Inflammatory macrophage (primary cell): ENCODE data around the gene COQ10A.
"Not testable (repeated sequence)": the region's sequence is repeated elsewhere in the genome, so short reads cannot be mapped to it uniquely, and the experiment has no call there.

Experiments used
- DNase-seq, 2 donors: peaks; one replicate each; pipeline ENCODE4 v3.0.0-alpha.2; 2020 to 2022

Gene COQ10A

DNA sequence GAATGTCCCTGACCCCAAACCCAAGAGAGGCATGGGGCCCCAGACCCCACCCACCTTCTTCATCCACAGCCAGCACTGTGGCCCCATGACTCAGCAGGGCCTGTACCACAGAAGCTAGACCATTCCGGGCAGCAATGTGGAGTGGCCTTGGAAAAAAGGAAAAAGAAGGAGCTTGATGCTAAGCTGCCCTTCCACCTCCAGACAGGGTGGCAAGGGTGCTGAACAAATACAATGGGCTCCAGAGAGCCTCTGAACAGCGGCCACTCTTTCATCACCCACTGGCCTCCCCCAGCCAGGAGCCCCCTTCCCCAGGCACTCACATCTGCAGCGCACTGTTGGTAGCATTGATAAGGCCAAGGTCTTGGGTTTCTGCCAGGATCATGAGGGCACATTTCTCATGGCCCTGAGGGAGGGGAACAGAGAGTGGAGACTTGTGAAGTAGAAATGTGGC lies 23.0 kb upstream of the COQ10A start:
- DNase-seq = no peak

DNA sequence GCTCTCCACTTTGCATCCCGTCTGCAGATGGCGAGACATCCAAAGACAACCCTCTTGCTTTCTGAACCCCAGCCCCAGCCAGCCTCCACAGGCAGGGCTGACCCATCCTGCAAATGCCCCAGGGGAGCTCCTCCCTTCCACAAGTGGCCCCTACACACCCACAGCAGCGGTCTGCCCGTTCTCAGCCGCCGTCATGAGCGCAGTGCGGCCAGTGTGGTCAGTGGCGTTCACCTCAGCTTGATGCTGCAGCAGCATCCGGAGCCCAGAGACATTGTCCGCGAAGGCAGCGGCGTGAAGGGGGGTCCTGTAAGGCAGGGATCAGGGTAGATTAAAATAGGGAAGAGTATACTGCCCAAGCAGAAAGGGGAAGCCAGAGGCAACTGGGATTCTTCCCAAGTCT lies 22.2 kb upstream of the COQ10A start:
- DNase-seq = no peak

DNA sequence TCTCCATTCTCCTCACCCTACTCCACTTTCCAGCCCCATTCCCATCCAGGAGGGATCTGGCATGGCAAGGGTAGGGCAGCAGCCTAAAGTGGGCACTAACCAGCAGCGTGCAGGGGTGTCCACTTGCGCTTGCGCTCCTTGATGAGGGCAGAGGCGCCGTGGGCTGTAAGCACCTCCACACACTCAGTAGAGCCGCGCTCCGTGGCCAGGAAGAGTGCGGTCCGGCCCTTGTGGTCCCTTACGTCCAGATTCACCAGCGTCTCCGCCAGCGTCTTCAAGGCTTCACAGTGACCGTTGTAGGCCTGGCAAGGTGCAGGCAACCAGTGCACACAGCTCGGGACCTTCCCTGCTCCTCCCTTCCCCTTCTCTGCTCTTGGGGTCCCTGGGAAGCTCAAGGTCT lies 18.8 kb upstream of the COQ10A start:
- DNase-seq = no peak

DNA sequence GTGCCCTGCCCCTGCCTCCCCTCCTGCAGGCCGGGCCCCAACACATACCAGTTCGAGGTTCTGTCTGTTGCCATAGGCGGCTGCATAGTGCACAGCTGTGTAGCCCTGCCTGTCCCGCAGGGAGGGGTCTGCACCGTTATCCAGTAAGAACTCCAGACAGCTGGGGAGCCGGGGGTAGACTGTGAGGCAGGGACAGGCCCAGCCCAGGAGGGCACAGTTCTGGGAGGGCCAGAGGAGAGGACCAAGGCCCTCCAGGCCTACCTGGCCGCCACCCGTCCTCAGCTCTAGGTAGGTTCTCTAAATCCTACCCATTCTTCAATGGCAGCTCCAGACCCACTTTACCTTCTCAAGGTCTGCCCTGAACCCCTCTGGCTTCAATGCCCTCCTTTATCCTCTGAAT lies 18.0 kb upstream of the COQ10A start:
- no peak for DNase-seq

DNA sequence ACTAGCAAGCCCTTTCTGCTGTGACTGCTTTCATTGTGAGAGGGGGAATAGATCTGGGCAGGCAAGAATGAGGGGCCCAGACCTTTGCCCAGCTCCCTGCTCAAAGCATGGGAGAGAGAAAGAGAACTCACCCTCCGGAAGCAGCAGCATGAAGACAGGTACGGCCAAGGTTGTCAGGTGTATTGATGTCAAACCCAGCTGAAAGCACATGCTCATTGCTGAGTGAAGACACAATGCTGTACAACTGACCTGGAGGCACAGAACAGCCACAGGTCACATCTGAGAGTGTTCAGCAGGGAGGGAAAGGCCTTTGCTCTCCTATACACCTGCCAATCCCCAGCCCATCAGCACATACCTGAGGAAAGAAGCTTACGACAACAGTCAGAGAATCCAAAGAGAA lies 14.1 kb upstream of the COQ10A start:
- no peak for DNase-seq

DNA sequence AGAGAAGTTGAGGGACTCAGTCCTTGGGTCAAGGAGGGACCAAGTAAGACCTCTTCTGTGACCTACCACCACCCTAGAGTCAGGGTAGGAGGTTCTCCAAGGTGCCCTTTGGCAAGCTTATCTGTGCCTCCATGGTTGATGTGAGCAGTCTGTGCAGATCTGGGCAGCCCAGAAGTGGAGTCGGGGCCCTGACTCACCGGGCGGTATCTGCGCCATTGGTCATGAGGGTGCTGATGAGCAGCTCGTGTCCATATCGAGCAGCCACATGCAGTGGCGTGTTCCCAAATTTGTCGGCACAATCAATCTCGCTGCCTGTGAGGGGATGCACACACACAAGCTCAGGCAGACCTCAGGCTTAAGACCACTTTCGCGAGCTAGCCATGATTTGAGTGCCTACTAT lies 13.7 kb upstream of the COQ10A start:
- DNase-seq = no peak

DNA sequence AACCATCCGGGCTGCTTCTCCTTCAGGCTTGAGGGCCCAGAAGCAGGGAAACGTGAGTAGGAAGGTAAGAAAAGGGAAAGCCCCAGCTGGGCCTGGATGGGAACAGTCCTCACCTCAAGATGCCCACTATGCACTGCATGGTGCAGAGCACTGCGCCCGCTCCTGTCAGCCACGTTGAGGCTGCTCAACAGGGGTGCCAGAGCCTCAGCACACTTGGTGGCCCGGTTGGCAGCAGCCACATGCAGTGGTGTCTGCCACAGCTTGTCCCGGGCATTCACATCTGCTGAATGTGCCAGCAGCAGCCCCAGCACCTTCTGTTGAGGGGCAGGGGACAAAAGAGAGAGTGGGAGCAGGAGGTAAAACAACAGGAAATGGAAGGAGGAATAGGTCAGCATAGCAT lies 11.1 kb upstream of the COQ10A start:
- DNase-seq = no peak

DNA sequence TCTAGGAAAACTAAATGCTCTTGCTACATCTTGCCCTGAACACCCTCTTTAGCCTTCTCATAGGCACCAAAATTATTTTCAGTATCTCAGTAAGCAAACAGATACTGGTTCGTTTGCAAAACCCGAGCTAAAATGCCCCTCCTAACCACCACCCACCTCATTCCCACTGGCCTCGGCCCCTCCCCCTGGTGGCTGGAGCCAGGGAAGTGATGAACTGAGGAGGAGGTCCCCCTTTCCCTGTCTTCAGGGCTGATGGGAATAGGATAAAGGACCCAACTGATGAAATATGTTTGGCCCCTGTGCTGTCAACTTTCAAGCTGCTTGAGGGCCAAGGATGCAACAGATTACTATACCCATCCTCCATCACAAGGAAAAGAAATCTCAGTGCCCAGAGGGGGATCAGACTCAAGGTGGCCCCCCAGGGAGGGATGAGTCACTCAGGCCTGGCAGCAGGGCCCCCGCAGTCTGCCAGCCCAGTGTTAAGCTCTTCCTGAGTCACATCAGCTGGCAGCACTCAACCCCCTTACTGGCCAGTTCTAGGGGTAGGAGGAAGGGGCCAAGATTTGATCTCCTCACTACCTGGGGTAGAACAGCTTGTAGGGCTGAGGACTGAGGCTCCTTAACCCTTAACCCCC lies 10.3 kb upstream of the COQ10A start:
- no peak for DNase-seq

DNA sequence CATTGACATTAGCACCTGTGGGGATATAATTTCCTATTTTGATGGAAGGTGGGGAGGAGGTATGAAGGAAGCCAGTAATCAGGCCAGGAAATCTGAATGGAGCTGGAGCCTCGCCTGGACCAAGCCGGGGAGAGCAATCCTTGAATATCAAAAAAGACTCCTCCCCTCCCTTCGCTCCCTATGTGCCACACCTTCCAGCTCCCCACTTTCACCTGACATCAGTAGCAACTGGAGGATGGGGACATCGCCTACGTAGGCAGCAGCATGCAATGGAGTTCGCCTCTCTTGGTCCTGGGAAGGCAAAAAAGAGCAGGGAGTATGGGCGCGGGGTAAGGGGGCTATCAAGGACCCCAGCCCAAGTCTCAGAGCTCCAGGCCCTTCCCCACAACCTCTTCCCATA lies 9.7 kb upstream of the COQ10A start:
- DNase-seq = no peak

DNA sequence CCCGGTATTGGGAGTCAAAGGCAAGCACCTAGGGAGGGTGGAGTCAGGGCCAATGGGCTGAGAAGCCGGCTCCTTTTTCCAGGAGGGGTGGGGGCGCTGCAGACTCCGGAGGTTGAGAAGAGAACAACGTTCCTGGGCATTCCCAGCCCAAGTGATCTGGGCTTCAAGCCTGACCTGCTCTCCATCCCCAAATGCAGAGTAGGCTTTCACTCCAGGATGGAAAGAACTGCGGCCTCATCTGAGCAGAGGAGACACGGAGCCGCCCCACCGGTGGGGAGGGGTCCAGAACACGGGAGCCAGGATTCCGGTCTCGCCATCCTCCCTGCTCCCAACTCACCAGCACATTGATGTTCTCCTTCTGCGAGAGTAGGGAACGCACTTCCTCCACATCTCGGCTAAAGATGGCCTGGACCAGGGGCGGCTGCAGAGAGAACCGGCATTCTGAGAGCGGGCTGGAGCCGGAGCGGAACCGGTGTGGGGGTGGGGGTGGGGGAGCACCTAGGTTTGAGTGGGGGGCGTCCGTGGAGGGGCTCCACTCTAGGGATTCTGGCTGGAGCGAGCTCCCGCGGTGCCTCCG lies 9.2 kb upstream of the COQ10A start:
- peak in 1 of 2 donors; percentile 9 for DNase-seq

DNA sequence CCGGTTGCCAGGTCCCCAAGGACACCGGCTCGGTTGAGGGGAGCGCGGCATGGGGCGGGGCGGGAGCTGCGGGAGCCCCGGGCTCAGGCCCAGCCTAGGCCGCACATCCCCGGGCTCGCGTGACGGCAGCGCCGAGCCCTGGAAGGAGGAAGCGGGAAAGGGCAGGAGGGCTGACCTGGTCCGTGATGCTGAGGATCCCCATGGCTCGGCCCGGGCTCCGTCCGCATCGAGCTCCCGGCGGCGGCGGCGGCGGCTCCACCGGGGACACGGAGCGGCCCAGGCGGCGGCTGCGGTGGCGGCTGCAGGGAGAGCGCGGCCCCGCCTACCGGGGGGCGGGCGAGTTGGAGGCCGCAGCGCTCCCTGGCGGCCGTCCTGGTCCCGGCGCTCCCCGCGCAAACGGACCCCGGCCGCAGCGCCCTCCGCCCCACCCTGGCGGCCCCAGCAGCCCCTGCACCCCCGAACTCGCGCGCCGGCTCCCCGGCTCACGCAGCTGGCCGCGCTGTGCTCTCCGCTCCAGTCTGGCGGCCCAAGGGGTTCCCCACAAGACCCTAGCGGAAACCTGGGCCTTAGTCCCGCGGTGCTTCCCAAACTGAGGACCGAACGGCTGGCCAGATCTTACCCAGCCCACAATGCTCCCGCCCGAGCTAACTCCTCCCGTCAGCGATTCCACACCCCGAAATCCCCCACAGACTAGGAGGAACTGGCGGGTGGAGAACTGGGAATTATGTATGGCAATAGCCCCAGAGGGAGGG lies 8.5 kb upstream of the COQ10A start, which contains the start of gene ANKRD52:
Gene ANKRD52 (minus strand): TSS at position 317 of the 752 bp plus-strand sequence. CDS start 115 bp downstream, at position 202.
- peak; percentile 70 to 78 for DNase-seq

DNA sequence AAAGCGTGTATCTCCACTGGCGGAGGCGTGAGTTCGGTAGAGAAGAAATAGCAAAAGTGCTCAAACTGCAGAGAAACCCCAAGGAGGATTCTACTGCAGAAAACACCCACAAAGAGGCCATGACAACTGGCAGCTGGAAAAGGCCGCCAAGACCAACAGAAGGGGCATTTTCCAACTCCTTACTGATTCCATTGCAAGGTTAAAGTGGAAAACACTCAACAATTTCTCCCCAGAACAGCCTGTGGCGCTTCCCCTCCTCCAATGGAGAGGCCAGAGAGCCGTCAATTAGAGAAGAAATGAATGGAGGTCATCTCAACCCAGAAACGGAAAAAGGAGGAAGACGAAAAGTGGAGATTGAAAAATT lies 7.9 kb upstream of the COQ10A start:
- DNase-seq = no peak

DNA sequence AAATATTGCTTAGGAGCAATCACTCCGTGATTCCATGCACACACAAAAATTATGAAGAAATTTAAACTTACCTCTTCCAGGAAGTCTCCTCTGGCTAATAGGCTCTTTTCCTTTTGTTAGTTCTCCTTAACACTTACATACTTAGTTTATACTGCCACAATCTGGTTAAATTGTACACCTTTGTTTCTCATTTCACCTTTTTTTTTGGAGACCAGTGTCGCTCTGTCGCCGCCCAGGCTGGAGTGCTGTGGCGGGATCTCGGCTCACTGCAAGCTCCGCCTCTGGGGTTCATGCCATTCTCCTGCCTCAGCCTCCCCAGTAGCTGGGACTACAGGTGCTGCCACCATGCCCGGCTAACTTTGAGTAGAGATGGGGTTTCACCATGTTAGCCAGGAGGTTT lies 6.4 kb upstream of the COQ10A start:
- DNase-seq = no peak

DNA sequence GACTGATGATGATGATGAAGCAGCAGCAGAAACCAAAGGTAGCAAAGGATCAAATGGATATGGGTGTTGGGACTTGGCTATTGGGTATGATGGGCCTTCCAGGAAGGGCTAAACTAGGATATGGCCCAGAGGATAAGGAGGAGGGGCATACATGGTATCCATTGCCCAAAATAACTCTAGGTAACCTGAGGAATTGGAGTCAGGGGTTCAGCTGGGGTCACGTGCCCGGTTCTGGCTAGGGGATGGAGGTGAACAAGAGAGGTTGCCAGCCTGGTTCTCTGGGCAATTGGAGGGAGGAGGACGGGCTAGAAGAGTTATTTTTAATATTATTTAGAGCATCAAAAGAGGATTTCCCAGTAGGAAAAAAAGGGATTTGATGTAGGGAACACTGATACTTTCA lies 5.8 kb upstream of the COQ10A start:
- DNase-seq = no peak

DNA sequence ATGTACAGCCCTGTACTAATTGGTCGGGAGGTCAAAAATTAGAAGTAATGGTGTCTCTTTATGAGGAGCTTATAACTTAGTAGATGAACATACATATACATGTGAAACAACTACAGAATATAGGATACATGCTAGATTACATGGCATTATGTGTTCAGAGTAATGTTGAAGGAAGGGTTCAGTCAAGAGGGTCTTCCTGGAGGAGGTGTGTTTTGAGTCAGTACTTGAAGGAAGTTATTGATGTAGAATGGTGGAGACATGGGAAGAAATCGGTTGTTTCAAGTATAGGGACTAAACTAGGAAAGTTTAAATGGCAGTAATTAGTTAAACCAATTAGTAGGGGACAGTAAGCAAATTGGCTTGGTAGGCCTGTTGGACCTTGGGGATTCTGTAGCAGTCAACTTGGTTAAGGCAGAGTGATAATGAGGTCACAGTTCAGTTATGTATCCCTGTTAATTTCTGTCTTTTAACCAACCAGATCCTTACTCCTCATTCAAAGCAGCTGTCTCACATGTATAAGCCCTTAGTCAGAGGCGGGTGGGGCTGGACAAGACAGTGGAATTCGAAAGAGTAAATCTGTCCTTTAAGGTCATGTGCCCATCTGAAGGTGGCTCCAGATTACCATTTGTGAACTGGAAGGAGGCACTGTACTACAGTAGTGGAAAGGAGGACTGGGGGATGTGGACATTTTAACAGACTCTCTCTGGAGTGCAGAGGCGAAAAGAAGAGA lies 5.1 kb upstream of the COQ10A start:
- no peak for DNase-seq

DNA sequence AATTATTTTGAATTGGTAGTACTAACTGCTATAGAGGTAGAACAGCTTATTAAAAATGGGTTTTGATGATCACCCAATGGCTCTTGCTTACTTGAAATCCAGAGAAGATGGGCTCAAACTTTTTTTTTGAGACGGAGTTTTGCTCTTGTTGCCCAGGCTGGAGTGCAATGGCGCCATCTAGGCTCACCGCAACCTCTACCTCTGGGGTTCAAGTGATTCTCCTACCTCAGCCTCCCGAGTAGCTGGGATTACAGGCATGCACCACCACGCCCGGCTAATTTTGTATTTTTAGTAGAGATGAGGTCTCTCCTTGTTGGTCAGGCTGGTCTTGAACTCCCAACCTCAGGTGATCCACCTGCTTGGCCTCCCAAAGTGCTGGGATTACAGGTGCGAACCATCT lies 3.8 kb upstream of the COQ10A start:
- DNase-seq = not testable (repeated sequence)

DNA sequence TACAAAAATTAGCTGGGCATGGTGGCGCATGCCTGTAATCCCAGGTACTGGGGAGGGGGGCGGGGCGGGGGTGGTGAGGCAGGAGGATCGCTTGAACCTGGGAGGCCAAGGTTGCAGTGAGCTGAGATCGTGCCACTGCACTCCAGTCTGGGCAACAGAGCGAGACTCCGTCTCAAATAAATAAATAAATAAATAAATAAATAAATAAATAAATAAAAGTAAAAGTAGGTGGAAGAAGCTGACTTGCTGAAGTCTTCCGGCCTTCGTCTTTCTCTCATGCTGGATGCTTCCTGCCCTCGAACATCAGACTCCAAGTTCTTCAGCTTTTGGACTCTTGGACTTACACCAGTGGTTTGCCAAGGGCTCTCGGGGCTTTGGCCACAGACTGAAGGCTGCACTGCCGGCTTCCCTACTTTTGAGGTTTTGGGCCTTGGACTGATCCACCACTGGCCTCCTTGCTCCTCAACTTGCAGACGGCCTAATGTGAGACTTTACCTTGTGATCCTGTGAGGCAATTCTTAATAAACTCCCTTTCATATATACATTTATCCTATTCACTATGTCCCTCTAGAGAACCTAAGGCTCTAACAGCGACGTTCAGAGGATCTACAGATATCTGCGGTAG lies 562 bp upstream of the COQ10A start:
- DNase-seq = not testable (repeated sequence)

DNA sequence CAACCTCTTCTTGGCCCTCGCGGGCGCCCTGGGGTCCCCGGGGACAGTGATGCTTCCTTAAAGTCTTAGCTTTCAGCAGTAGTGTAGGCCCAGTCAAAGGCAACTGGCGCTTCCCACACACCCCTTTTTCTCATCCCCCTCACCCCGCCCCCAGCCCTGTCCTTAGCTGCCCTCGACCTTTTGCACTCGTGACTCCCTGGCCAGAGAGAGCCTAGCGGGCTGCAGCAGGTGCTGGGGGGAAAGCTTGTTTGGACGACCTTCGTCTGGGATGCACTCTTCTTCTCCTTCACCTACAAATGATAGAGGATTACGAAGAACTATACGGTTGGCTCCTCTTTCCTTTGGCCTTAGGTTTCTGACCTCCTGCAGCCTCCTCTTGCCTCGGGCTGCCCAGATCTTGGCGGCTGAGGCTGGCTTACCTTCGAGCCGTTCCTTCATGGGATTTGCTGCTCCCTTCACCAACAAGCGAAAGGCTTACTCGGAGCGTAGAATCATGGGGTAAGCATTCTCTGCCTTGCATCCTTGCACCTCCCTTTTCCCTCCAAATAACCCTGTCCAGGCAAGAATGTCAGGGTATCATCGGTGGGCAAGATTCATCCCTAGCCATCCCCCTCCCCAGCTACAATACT lies 815 bp downstream of the COQ10A start:
- no peak for DNase-seq

DNA sequence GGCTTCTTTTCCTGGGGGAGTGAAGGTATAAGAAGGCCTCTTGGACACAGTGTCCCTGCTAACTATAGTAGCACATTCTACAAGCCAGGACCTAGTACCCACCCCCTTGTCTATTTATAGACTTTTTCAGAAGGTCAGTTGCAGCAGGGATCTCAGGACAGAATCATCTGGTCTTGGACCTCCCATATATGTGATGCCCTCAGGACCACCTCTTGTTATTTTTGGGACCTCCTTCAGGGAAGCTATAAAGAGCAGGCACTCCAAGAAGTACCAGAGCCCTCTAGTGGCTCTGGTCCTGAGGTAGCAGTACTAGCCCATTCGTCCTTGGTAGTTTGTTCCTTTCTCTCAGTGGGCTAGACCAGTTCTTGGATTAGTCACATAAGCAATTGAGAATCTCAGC lies 4.3 kb downstream of the COQ10A start:
- DNase-seq = no peak

DNA sequence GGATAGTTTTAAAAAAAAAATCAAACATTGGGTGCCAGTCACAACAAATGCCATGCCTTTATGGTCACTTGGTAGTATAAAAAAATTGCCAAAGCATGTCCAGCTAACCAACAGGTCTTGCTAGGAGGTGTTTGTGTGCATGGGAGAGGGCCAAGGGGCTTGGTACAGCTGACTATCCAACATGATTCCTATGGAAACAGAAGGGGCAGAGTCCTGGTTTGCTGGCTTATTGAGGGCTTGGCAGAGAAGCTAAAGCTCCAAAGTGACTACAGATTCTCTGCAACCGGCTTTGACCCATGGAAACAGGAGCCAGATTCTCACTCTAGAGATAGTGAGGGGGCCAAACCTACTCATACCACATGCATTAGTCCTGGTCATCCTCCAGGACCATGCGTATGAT lies 5.7 kb downstream of the COQ10A start:
- not testable (repeated sequence) for DNase-seq

DNA sequence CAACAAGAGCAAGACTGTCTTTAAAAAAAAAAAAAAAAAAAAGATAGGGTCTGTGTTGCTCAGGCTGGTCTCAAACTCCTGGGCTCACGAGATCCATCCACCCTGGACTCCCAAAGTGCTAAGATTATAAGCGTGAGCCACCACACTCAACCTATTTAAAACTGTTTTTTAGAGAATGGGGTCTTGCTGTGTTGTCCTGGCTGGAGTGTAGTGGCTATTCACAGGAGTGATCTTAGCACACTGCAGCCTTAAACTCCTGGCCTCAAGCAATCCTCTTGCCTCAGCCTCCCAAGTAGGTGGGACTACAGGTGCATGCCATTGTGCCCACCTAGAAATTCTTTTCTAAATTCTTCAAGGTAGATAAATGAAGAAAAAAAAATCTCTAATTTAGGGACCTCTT lies 7.6 kb downstream of the COQ10A start:
- DNase-seq = no peak

DNA sequence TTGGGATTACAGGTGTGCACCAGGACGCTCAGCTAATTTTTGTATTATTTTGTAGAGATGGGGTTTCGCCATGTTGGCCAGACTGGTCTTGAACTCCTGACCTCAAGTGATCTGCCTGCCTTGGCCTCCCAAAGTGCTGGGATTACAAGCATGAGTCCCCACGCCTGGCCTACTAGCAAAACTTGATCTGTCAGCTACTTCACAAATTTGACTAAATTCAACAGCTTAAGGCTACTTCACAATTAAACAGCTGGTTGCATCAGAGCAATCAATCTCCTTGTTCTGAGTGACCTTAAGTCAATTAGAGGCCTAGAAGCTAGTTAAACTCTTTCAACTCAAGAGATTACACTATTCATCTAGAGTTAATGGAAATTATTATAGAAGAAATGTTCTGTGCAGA lies 12.2 kb downstream of the COQ10A start:
- no peak for DNase-seq
